H1 (cell line): ENCODE data around the gene TFDP3. TPM values are rescaled to one million over a fixed set of nuclear protein-coding genes. Genes with fewer than 3 reads are reported as not detected.

Experiments used
- CTCF ChIA-PET: fragments of 300-600 bp; sonication (Branson Sonifier 250); formaldehyde crosslinking; loops from one replicate; lab custom pipeline; 2021; ENCODE audit not compliant: partially characterized antibody; lab: Charles Lee
- POLR2A ChIA-PET: fragments of 300-600 bp; sonication (Branson Sonifier 250); formaldehyde crosslinking; loops from one replicate; lab custom pipeline; 2021; ENCODE audit warnings: inconsistent platforms; ENCODE audit not compliant: partially characterized antibody; lab: Charles Lee
- DNase-seq, 2 experiments: peaks; one replicate each; pipeline versions ENCODE4 v3.0.0 to v3.0.0-alpha.2; 2010 to 2022; ENCODE audit warnings: low spot score in 2 of 2, low read depth in 1 of 2, mixed read lengths in 1 of 2
- FAIRE-seq: peaks from 2 replicates; lab custom pipeline; 2011; peaks lifted over from hg19 to GRCh38; lab: Jason Lieb, UNC
- H2AFZ ChIP-seq: 2 replicates; pipeline ENCODE4 v1.8.1; 2012; ENCODE audit warnings: low read length, inconsistent platforms
- H2AK5ac ChIP-seq: 2 replicates; pipeline ENCODE4 v1.6.1; 2013; ENCODE audit warnings: low read depth, low read length
- H2BK120ac ChIP-seq: replicated peaks from 2 replicates; pipeline ENCODE3; 2013; ENCODE audit warnings: low read depth, low read length, inconsistent platforms
- H2BK12ac ChIP-seq: 2 replicates; pipeline ENCODE4 v1.6.1; 2013; ENCODE audit warnings: low read depth, low read length
- H2BK15ac ChIP-seq: 2 replicates; pipeline ENCODE4 v1.6.1; 2013; ENCODE audit warnings: low read length
- H2BK20ac ChIP-seq: 2 replicates; pipeline ENCODE4 v1.6.1; 2013; ENCODE audit warnings: low read length
- H2BK5ac ChIP-seq: 2 replicates; pipeline ENCODE4 v1.6.1; 2013; ENCODE audit warnings: low read depth, low read length
- H3K14ac ChIP-seq: 2 replicates; pipeline ENCODE4 v1.6.1; 2013; ENCODE audit warnings: inconsistent platforms; ENCODE audit not compliant: insufficient read length
- H3K18ac ChIP-seq: 2 replicates; pipeline ENCODE4 v1.6.1; 2013; ENCODE audit warnings: low read length; ENCODE audit errors: extremely low read depth
- H3K23ac ChIP-seq: 2 replicates; pipeline ENCODE4 v1.6.1; 2013; ENCODE audit warnings: inconsistent platforms; ENCODE audit not compliant: insufficient read length
- H3K23me2 ChIP-seq: 2 replicates; pipeline ENCODE4 v1.6.1; 2013; ENCODE audit warnings: low read depth, low read length
- H3K27ac ChIP-seq: 2 replicates; pipeline ENCODE4 v1.6.1; 2011; ENCODE audit warnings: low read depth, low read length, inconsistent platforms
- H3K27me3 ChIP-seq, 4 experiments: replicated peaks in 1 of 4; 1 replicate in 1 of 4; 2 replicates in 3 of 4; pipeline versions ENCODE4 v1.6.1 to v1.8.1; 2011 to 2013; ENCODE audit warnings: low read length in 3 of 4, mild to moderate bottlenecking in 3 of 4, inconsistent platforms in 2 of 4, mixed read lengths in 2 of 4, moderate library complexity in 1 of 4; ENCODE audit not compliant: control insufficient read depth in 3 of 4, insufficient read depth in 3 of 4; ENCODE audit errors: extremely low read depth in 1 of 4
- H3K36me3 ChIP-seq, 4 experiments: 2 replicates each; pipeline versions ENCODE4 v1.6.1 to v1.8.1; 2011 to 2013; ENCODE audit warnings: mild to moderate bottlenecking in 4 of 4, low read length in 3 of 4, moderate library complexity in 2 of 4, control low read depth in 1 of 4, inconsistent platforms in 1 of 4; ENCODE audit not compliant: insufficient read depth in 4 of 4, control insufficient read depth in 2 of 4
- H3K4ac ChIP-seq: replicated peaks from 2 replicates; pipeline ENCODE3; 2013; ENCODE audit warnings: low read length, low read depth, mixed read lengths, inconsistent platforms; ENCODE audit not compliant: insufficient read length
- H3K4me1 ChIP-seq, 4 experiments: replicated peaks in 1 of 4; 1 replicate in 1 of 4; 2 replicates in 3 of 4; pipeline versions ENCODE4 v1.6.1 to v1.8.1; 2011 to 2013; ENCODE audit warnings: low read length in 3 of 4, inconsistent platforms in 2 of 4, mixed read lengths in 1 of 4; ENCODE audit not compliant: insufficient read depth in 4 of 4, control insufficient read depth in 3 of 4
- H3K4me2 ChIP-seq, 2 experiments: 2 replicates each; pipeline versions ENCODE4 v1.6.1 to v1.8.1; 2011 to 2013; ENCODE audit warnings: low read depth in 2 of 2, low read length in 2 of 2, control low read depth in 1 of 2, inconsistent platforms in 1 of 2, mild to moderate bottlenecking in 1 of 2; ENCODE audit not compliant: insufficient read depth in 1 of 2
- H3K4me3 ChIP-seq, 4 experiments: fragments of 200-600, 300-600 bp in 1 of 4; sonication (generic), shearing (Covaris generic), sonication (Bioruptor Twin) in 1 of 4; 2 replicates each; pipeline versions ENCODE4 v1.5.1 to v1.8.1; 2011 to 2016; ENCODE audit warnings: low read length in 4 of 4, low read depth in 3 of 4, control low read depth in 2 of 4, inconsistent platforms in 2 of 4, mild to moderate bottlenecking in 2 of 4, mixed read lengths in 1 of 4, moderate library complexity in 1 of 4; ENCODE audit not compliant: insufficient read depth in 2 of 4; ENCODE audit errors: extremely low read depth in 1 of 4
- H3K56ac ChIP-seq: replicated peaks from 2 replicates; pipeline ENCODE3; 2013; ENCODE audit warnings: low read depth, mild to moderate bottlenecking, mixed read lengths, low read length, inconsistent platforms; ENCODE audit not compliant: insufficient read length
- H3K79me1 ChIP-seq: 2 replicates; pipeline ENCODE4 v1.6.1; 2013; ENCODE audit warnings: low read depth, low read length, control low read depth
- H3K79me2 ChIP-seq, 2 experiments: 2 replicates each; pipeline versions ENCODE4 v1.6.1 to v1.8.1; 2012 to 2013; ENCODE audit warnings: low read length in 2 of 2, mild to moderate bottlenecking in 2 of 2, inconsistent platforms in 1 of 2; ENCODE audit not compliant: insufficient read depth in 2 of 2, control insufficient read depth in 1 of 2
- H3K9ac ChIP-seq, 4 experiments: replicated peaks in 1 of 4; 1 replicate in 1 of 4; 2 replicates in 3 of 4; pipeline versions ENCODE4 v1.6.1 to v1.8.1; 2011 to 2013; ENCODE audit warnings: low read depth in 3 of 4, low read length in 3 of 4, control low read depth in 2 of 4, mild to moderate bottlenecking in 2 of 4, moderate library complexity in 2 of 4, inconsistent platforms in 1 of 4; ENCODE audit errors: extremely low read depth in 1 of 4
- H3K9me3 ChIP-seq, 2 experiments: 2 replicates each; pipeline versions ENCODE4 v1.6.1 to v1.8.1; 2012 to 2013; ENCODE audit warnings: mild to moderate bottlenecking in 2 of 2, moderate library complexity in 2 of 2, control low read depth in 1 of 2, inconsistent platforms in 1 of 2, low read depth in 1 of 2, low read length in 1 of 2, mixed read lengths in 1 of 2; ENCODE audit not compliant: insufficient read depth in 2 of 2
- H4K20me1 ChIP-seq, 2 experiments: replicated peaks in 1 of 2; 2 replicates each; pipeline versions ENCODE3 to v1.8.1; 2011 to 2013; ENCODE audit warnings: inconsistent platforms in 2 of 2, low read length in 2 of 2, mild to moderate bottlenecking in 1 of 2; ENCODE audit not compliant: insufficient read depth in 2 of 2, control insufficient read depth in 1 of 2
- H4K5ac ChIP-seq: 2 replicates; pipeline ENCODE4 v1.6.1; 2013; ENCODE audit warnings: low read length, low read depth, mixed read lengths, inconsistent platforms; ENCODE audit not compliant: insufficient read length
- H4K8ac ChIP-seq: 2 replicates; pipeline ENCODE4 v1.8.0; 2013; ENCODE audit warnings: mild to moderate bottlenecking, moderate library complexity, low read length, inconsistent platforms; ENCODE audit not compliant: insufficient read depth; ENCODE audit errors: extremely low read depth
- H4K91ac ChIP-seq: replicated peaks from 2 replicates; pipeline ENCODE3; 2013; ENCODE audit warnings: low read length, mixed read lengths, inconsistent platforms; ENCODE audit not compliant: insufficient read length
- NANOG ChIP-seq: IDR thresholded peaks from 2 replicates; pipeline ENCODE4 v1.6.1; 2011; ENCODE audit warnings: low read length, low read depth, mild to moderate bottlenecking, inconsistent platforms; ENCODE audit not compliant: insufficient read depth, poor library complexity, severe bottlenecking
- SIX5 ChIP-seq: IDR thresholded peaks from 2 replicates; pipeline ENCODE4 v1.6.1; 2011; ENCODE audit warnings: mild to moderate bottlenecking, low read depth, low read length
- TBP ChIP-seq: IDR thresholded peaks from 2 replicates; pipeline ENCODE4 v1.6.1; 2011; ENCODE audit warnings: low read depth, low read length, improper control_type of control experiment
- WGBS, 2 experiments: shearing (Covaris generic) in 1 of 2; methylation state at CpG; one replicate each; pipeline versions ENCODE4 v1.1.6 to v1.1.7; 2013 to 2015; ENCODE audit warnings: low lambda C conversion rate in 2 of 2, mixed read lengths in 2 of 2, inconsistent platforms in 1 of 2, low coverage in 1 of 2, missing lambda C conversion rate in 1 of 2; ENCODE audit not compliant: insufficient replicate concordance in 2 of 2, insufficient coverage in 1 of 2, insufficient read length in 1 of 2; ENCODE audit errors: extremely low coverage in 1 of 2, missing lambda C conversion rate in 1 of 2; 5-methylcytosine and 5-hydroxymethylcytosine counted together
- polyA plus RNA-seq, 7 experiments: library from polyadenylated mRNA; depleted of rRNA in 3 of 7; stranded (reverse) in 5 of 7; unstranded in 2 of 7; fragments of >200 nt in 5 of 7; fragments of 200-250 nt in 2 of 7; gene quantifications; 1 replicate in 5 of 7; 2 replicates in 1 of 7; 4 replicates in 1 of 7; pipeline versions ENCODE4 v1.2.1 to v1.2.3, GENCODE V29; 2011 to 2013; ENCODE audit warnings: missing spikeins in 2 of 7, mixed read lengths in 2 of 7
- total RNA-seq: library from RNA; stranded (reverse); fragmentation: NEBNext Ultra II Directional; extraction: Animal tissue kit (Norgen Biotek cat#: 25700); gene quantifications from 2 replicates; pipeline ENCODE4 v1.2.1, GENCODE V29; 2021

Gene TFDP3
- total and polyA plus RNA-seq, 2 of the 8 experiments (the other 6 are each of a cell fraction or from before 2014, with no cell fraction given), result not detected

- Histone ChIP-seq H2AK5ac (no peak overlapping the region), H2BK20ac (no peak overlapping the region), H3K79me1 (no peaks in the 10 kb centered on the region), H3K56ac (no peak overlapping the region), H3K18ac (no peak overlapping the region), H3K27me3 (peaks cover 0 to 7% (median 4%) of the 10 kb centered on the region in 4 experiments; a peak in 4 of 7 replicates), H2AFZ (no peak overlapping the region), H2BK120ac (no peak overlapping the region), H3K23me2 (no peaks in the 10 kb centered on the region), H3K9me3 (no peaks in the 10 kb centered on the region), H4K20me1 (no peaks in the 10 kb centered on the region), H4K8ac (no peak overlapping the region), H3K4me1 (no peaks in the 10 kb centered on the region), H3K23ac (no peak overlapping the region), H3K27ac (no peak overlapping the region), H4K5ac (no peak overlapping the region), H2BK12ac (no peak overlapping the region), H4K91ac (no peak overlapping the region), H2BK5ac (no peak overlapping the region), H3K4me3 (no peak overlapping the region), H3K14ac (no peak overlapping the region), H3K4ac (no peak overlapping the region), H3K79me2 (no peaks in the 10 kb centered on the region), H3K9ac (no peak overlapping the region), H2BK15ac (no peak overlapping the region), H3K4me2 (no peak overlapping the region), H3K36me3 (no peaks in the 10 kb centered on the region)
- FAIRE-seq, result no peak
- TF ChIP-seq SIX5 (no peak), NANOG (peak; percentile 11), TBP (no peak)
- DNase-seq, result no peak
- WGBS, 2 experiments, result 90% methylated on average over 3 of the region's 3 CpGs; no CpG with 5 or more reads in 1 of the 2 experiments
- ChIA-PET CTCF (no interaction called here), POLR2A (no interaction called here)
Observed at GRCh38 chrX:133235830-133236229, 17.7 kb upstream of the TFDP3 start.
